GM12878 (cell line): ENCODE measurements around the gene HERPUD2. TPM values are rescaled to one million over a fixed set of nuclear protein-coding genes. Genes with fewer than 3 reads are reported as not detected.

ENCODE experiments used
- ATAC-seq: fragments of 200-7000 bp; cut with Tn5 transposase; 3 replicates; pipeline ENCODE4 v1.9.1; 2020; ENCODE audit warnings: mild to moderate bottlenecking, moderate library complexity
- BruUV-seq: library from RNA; stranded (reverse); fragments of 400-500 nt; replicated peaks from 2 replicates; lab custom pipeline; 2021; lab: Mats Ljungman, UMichigan
- CTCF ChIA-PET: fragments of 300-600 bp; sonication (Branson Sonifier 250); formaldehyde crosslinking; extraction: SDS; loops from one replicate; lab custom pipeline; 2021; ENCODE audit warnings: inconsistent platforms; lab: Yijun Ruan, JAX
- POLR2A ChIA-PET: fragments of 350-600 bp; formaldehyde crosslinking; extraction: SDS; loops from one replicate; lab custom pipeline; 2021; ENCODE audit warnings: inconsistent platforms; lab: Charles Lee
- RAD21 ChIA-PET: fragments of 300-600 bp; sonication (Branson Sonifier 250); formaldehyde crosslinking; loops from one replicate; lab custom pipeline; 2023; ENCODE audit warnings: antibody characterized with exemption; ENCODE audit not compliant: unreplicated experiment; lab: Charles Lee
- SMC1A ChIA-PET: fragments of 300-600 bp; sonication (Branson Sonifier 250); formaldehyde crosslinking; loops from one replicate; lab custom pipeline; 2023; ENCODE audit not compliant: unreplicated experiment, uncharacterized antibody; lab: Charles Lee
- DNase-seq: peaks from one replicate; pipeline ENCODE4 v3.0.0-alpha.2; 2011; ENCODE audit warnings: low read depth, low spot score
- FAIRE-seq: peaks from 3 replicates; lab custom pipeline; 2011; peaks lifted over from hg19 to GRCh38; lab: Jason Lieb, UNC
- H2AFZ ChIP-seq: 2 replicates; pipeline ENCODE4 v1.6.0; 2011; ENCODE audit warnings: low read depth, low read length, control low read depth; ENCODE audit not compliant: control insufficient read depth
- H3K27ac ChIP-seq: 2 replicates; pipeline ENCODE4 v1.5.1; 2011; ENCODE audit warnings: control low read depth; ENCODE audit not compliant: control insufficient read depth, insufficient read depth
- H3K27me3 ChIP-seq, 2 experiments: replicated peaks in 1 of 2; 2 replicates each; pipeline versions ENCODE4 v1.6.0 to v1.6.1; 2011; ENCODE audit warnings: low read length in 1 of 2; ENCODE audit not compliant: control insufficient read depth in 2 of 2, insufficient read depth in 2 of 2
- H3K36me3 ChIP-seq, 2 experiments: 2 replicates each; pipeline ENCODE4 v1.5.1; 2011; ENCODE audit warnings: low read length in 1 of 2; ENCODE audit not compliant: control insufficient read depth in 2 of 2, insufficient read depth in 2 of 2
- H3K4me1 ChIP-seq: 2 replicates; pipeline ENCODE4 v1.6.1; 2011; ENCODE audit warnings: mild to moderate bottlenecking, low read length, moderate library complexity, mixed read lengths; ENCODE audit not compliant: control insufficient read depth, insufficient read depth
- H3K4me2 ChIP-seq: 2 replicates; pipeline ENCODE4 v1.6.0; 2011; ENCODE audit warnings: control low read depth; ENCODE audit not compliant: control insufficient read depth, insufficient read depth
- H3K4me3 ChIP-seq: fragments of 200-600 bp; sonication (generic); 2 replicates; pipeline ENCODE4 v1.5.1; 2016
- H3K79me2 ChIP-seq: 2 replicates; pipeline ENCODE4 v1.6.0; 2011; ENCODE audit warnings: low read length; ENCODE audit not compliant: control insufficient read depth, insufficient read depth
- H3K9ac ChIP-seq: 2 replicates; pipeline ENCODE4 v1.8.0; 2011; ENCODE audit warnings: low read length, control low read depth, mixed read lengths; ENCODE audit not compliant: control insufficient read depth, insufficient read depth
- H3K9me3 ChIP-seq: replicated peaks from 3 replicates; pipeline ENCODE4 v1.5.1; 2011; ENCODE audit warnings: mild to moderate bottlenecking, low read length; ENCODE audit not compliant: control insufficient read depth, insufficient read depth
- H4K20me1 ChIP-seq: 2 replicates; pipeline ENCODE4 v1.6.0; 2011; ENCODE audit not compliant: control insufficient read depth, insufficient read depth
- BCL3 ChIP-seq: IDR thresholded peaks from 2 replicates; pipeline ENCODE4 v1.6.1; 2011; ENCODE audit warnings: borderline replicate concordance, low read depth, mild to moderate bottlenecking, moderate library complexity, low read length; ENCODE audit not compliant: insufficient read depth, poor library complexity, severe bottlenecking
- BMI1 ChIP-seq: fragments of 450-650 bp; IDR thresholded peaks from 2 replicates; pipeline ENCODE4 v1.6.1; 2016; ENCODE audit warnings: mild to moderate bottlenecking, moderate library complexity, borderline replicate concordance
- BRCA1 ChIP-seq: IDR thresholded peaks from 2 replicates; pipeline ENCODE4 v1.6.1; 2011; ENCODE audit warnings: low read depth, low read length, improper control_type of control experiment
- CREB1 ChIP-seq: IDR thresholded peaks from 2 replicates; pipeline ENCODE4 v1.6.1; 2012; ENCODE audit warnings: low read depth, mild to moderate bottlenecking, inconsistent platforms
- ETV6 ChIP-seq, 2 experiments: fragments of 450-650 bp in 1 of 2; IDR thresholded peaks in 1 of 2; conservative IDR thresholded peaks in 1 of 2; 2 replicates each; pipeline ENCODE4 v1.6.1; 2014; ENCODE audit warnings: antibody characterized with exemption in 1 of 2, borderline replicate concordance in 1 of 2, low read depth in 1 of 2, mild to moderate bottlenecking in 1 of 2, moderate library complexity in 1 of 2
- LARP7 ChIP-seq: fragments of 450-650 bp; IDR thresholded peaks from 2 replicates; pipeline ENCODE4 v1.6.1; 2017; ENCODE audit warnings: mild to moderate bottlenecking
- RELA ChIP-seq: fragments of 450-650 bp; IDR thresholded peaks from 2 replicates; pipeline ENCODE4 v1.8.0; 2014; ENCODE audit warnings: borderline replicate concordance; ENCODE audit not compliant: partially characterized antibody
- RELB ChIP-seq: fragments of 450-650 bp; IDR thresholded peaks from 2 replicates; pipeline ENCODE4 v1.6.1; 2017; ENCODE audit warnings: low read depth, mild to moderate bottlenecking, moderate library complexity
- SIX5 ChIP-seq: IDR thresholded peaks from 2 replicates; pipeline ENCODE4 v1.6.1; 2011; ENCODE audit warnings: mild to moderate bottlenecking, low read depth, low read length, moderate library complexity; ENCODE audit not compliant: severe bottlenecking
- SMARCA5 ChIP-seq: fragments of 450-650 bp; IDR thresholded peaks from 2 replicates; pipeline ENCODE4 v1.6.1; 2017; ENCODE audit warnings: mild to moderate bottlenecking
- SREBF1 ChIP-seq: IDR thresholded peaks from 2 replicates; pipeline ENCODE4 v1.6.1; 2012; ENCODE audit warnings: mild to moderate bottlenecking, low read length
- SREBF2 ChIP-seq: IDR thresholded peaks from 2 replicates; pipeline ENCODE4 v1.6.1; 2012; ENCODE audit warnings: mild to moderate bottlenecking, low read length
- STAT1 ChIP-seq: fragments of 450-650 bp; conservative IDR thresholded peaks from 2 replicates; pipeline ENCODE4 v1.6.1; 2014; ENCODE audit warnings: antibody characterized with exemption, mild to moderate bottlenecking
- TBL1XR1 ChIP-seq: IDR thresholded peaks from 2 replicates; pipeline ENCODE4 v1.6.1; 2012; ENCODE audit warnings: low read depth, low read length, improper control_type of control experiment
- TCF7 ChIP-seq: IDR thresholded peaks from 2 replicates; pipeline ENCODE4 v1.6.1; 2014; ENCODE audit warnings: antibody characterized with exemption, borderline replicate concordance
- USF1 ChIP-seq: IDR thresholded peaks from 2 replicates; pipeline ENCODE4 v1.6.1; 2011; ENCODE audit warnings: borderline replicate concordance, low read depth, mild to moderate bottlenecking, moderate library complexity, mixed read lengths, low read length; ENCODE audit not compliant: insufficient read depth; ENCODE audit errors: extremely low read length
- ZNF384 ChIP-seq: IDR thresholded peaks from 2 replicates; pipeline ENCODE4 v1.6.1; 2012; ENCODE audit warnings: low read depth, mild to moderate bottlenecking, low read length, improper control_type of control experiment, borderline replicate concordance
- WGBS: methylation state at CpG from one replicate; pipeline ENCODE4 v1.1.6; 2016; ENCODE audit warnings: low lambda C conversion rate; ENCODE audit not compliant: insufficient replicate concordance, insufficient coverage; ENCODE audit errors: missing lambda C conversion rate; 5-methylcytosine and 5-hydroxymethylcytosine counted together
- in situ Hi-C: fragments of 300-500 bp; cut with MboI; formaldehyde crosslinking; loops from 9 replicates; pipeline ENCODE4 v1.14.3; 2018; ENCODE audit warnings: mixed read lengths
- intact Hi-C: fragments of 100-400 bp; cut with micrococcal nuclease; formaldehyde crosslinking; loops from one replicate; pipeline ENCODE4 v1.14.2; 2022; ENCODE audit not compliant: unreplicated experiment
- polyA plus RNA-seq, 11 experiments: library from polyadenylated mRNA; depleted of rRNA in 4 of 11; unstranded in 6 of 11; stranded (reverse) in 5 of 11; fragments of >200 nt; fragmentation: Nextera tagmentation in 4 of 11; fragmentation: Illumina TruSeq in 1 of 11; extraction: Ambion mirVana in 4 of 11; extraction: Trizol in 1 of 11; gene quantifications; 1 replicate in 1 of 11; 2 replicates in 10 of 11; pipeline versions ENCODE4 v1.2.1 to v1.2.3, GENCODE V29; 2011 to 2016; ENCODE audit warnings: inconsistent platforms in 2 of 11, missing spikeins in 2 of 11, low read depth in 1 of 11
- total RNA-seq, 4 experiments: library from RNA; depleted of rRNA in 3 of 4; stranded (reverse); fragments of >200 nt in 3 of 4; fragmentation: Illumina TruSeq in 1 of 4; extraction: Trizol in 1 of 4; gene quantifications; 2 replicates each; pipeline versions ENCODE4 v1.2.1 to v1.2.3, GENCODE V29; 2013 to 2021

HERPUD2 gene
- total and polyA plus RNA-seq, 10 of the 15 experiments (the other 5 are each of a cell fraction or from before 2014, with no cell fraction given), result 4.7 to 69.6 (median 13.9) TPM

GRCh38 chr7:35599061-35599460 is 95.9 kb downstream of the HERPUD2 start:
- ChIA-PET SMC1A (interaction anchor here (1.2 to 1.3 kb wide), 2 partner anchors 9 to 25 kb away, joined by 3 read pairs; no protein-coding TSS in a partner anchor), RAD21 (interaction anchor here (1.1 kb wide), 1 partner anchor 54 kb away, joined by 3 read pairs; no protein-coding TSS in a partner anchor), POLR2A (no interaction called here), CTCF (interaction anchor here (0.8 to 1.5 kb wide), 2 partner anchors 9 to 18 kb away, joined by 3 read pairs; no protein-coding TSS in a partner anchor)
- no peaks in the 10 kb centered on the region; a peak in 1 of 4 replicates for H3K27me3 ChIP-seq
- H3K4me1 ChIP-seq, result no peaks in the 10 kb centered on the region
- no peaks in the 10 kb centered on the region for H3K79me2 ChIP-seq
- H3K9me3 ChIP-seq, result no peaks in the 10 kb centered on the region
- WGBS, result 81% methylated on average over 2 of the region's 2 CpGs
- no peak overlapping the region for H3K9ac ChIP-seq
- no peak for DNase-seq
- no peak for ATAC-seq
- H3K36me3 ChIP-seq, result no peaks in the 10 kb centered on the region
- no peak overlapping the region for H2AFZ ChIP-seq
- FAIRE-seq, result no peak
- in situ Hi-C loops, result no loop called here
- H4K20me1 ChIP-seq, result no peaks in the 10 kb centered on the region
- no peak overlapping the region for H3K4me3 ChIP-seq
- H3K27ac ChIP-seq, result no peak overlapping the region
- no TSS peak for BruUV-seq
- intact Hi-C loops, result no loop called here
- H3K4me2 ChIP-seq, result no peak overlapping the region
- TF ChIP-seq SREBF1, result no peak
- no peak for TF ChIP-seq BMI1
- TF ChIP-seq BRCA1, result no peak
- TF ChIP-seq ETV6 (conservative IDR thresholded peaks at IDR 0.05 in 1 of 2, IDR thresholded peaks at IDR 0.05 in 1 of 2; ENCODE audit: borderline replicate concordance in 1 of 2, low read depth in 1 of 2), result no peak
- no peak for TF ChIP-seq STAT1
- TF ChIP-seq ZNF384, result no peak
- no peak for TF ChIP-seq TBL1XR1
- TF ChIP-seq RELB, result no peak
- TF ChIP-seq BCL3, result no peak
- no peak for TF ChIP-seq SIX5
- no peak for TF ChIP-seq TCF7
- TF ChIP-seq LARP7, result no peak
- TF ChIP-seq CREB1, result no peak
- no peak for TF ChIP-seq RELA
- TF ChIP-seq USF1, result no peak
- TF ChIP-seq SMARCA5, result no peak
- TF ChIP-seq SREBF2, result no peak
